ENCODE data around the gene MEN1. TPM values are rescaled to one million over a fixed set of nuclear protein-coding genes. Genes with fewer than 3 reads are reported as not detected.

Gene MEN1
- total RNA-seq, 1 experiment from 2014 or later: 32.7 TPM

- no peaks in the 10 kb centered on the region for H3K27me3 ChIP-seq (replicated peaks; ENCODE audit: control insufficient read depth, insufficient read depth, low read length)
- DNase-seq: no peak
- POLR2A ChIA-PET: interaction anchor here (0.5 kb wide), 1 partner anchor 62 kb away, joined by 3 read pairs; no protein-coding TSS in a partner anchor
- BruUV-seq (replicated peaks): no TSS peak
- intact Hi-C loops (cut with micrococcal nuclease; ENCODE audit: unreplicated experiment): no loop called here
- H3K9me3 ChIP-seq: no peaks in the 10 kb centered on the region
- H3K27ac Mint-ChIP-seq (ENCODE audit: unreplicated experiment): no peak overlapping the region
- H3K36me3 Mint-ChIP-seq (ENCODE audit: insufficient read depth, unreplicated experiment): peaks cover 14% of the 10 kb centered on the region
- no peaks in the 10 kb centered on the region for H3K4me1 ChIP-seq
- H3K4me3 ChIP-seq (ENCODE audit: low read depth, low read length): no peak overlapping the region
- no peak overlapping the region for H3K4me3 Mint-ChIP-seq (ENCODE audit: unreplicated experiment)
- no peaks in the 10 kb centered on the region for H3K9me3 Mint-ChIP-seq (ENCODE audit: unreplicated experiment)
- peaks cover 11% of the 10 kb centered on the region for H3K36me3 ChIP-seq (ENCODE audit: control insufficient read depth, insufficient read depth, low read length)
- CTCF ChIA-PET: interaction anchor here (0.6 kb wide), 2 partner anchors 23 to 58 kb away, joined by 3 to 4 read pairs; no protein-coding TSS in a partner anchor
- H3K4me1 Mint-ChIP-seq (ENCODE audit: low read depth, unreplicated experiment): no peaks in the 10 kb centered on the region
- TF ChIP-seq, protein P1, sequence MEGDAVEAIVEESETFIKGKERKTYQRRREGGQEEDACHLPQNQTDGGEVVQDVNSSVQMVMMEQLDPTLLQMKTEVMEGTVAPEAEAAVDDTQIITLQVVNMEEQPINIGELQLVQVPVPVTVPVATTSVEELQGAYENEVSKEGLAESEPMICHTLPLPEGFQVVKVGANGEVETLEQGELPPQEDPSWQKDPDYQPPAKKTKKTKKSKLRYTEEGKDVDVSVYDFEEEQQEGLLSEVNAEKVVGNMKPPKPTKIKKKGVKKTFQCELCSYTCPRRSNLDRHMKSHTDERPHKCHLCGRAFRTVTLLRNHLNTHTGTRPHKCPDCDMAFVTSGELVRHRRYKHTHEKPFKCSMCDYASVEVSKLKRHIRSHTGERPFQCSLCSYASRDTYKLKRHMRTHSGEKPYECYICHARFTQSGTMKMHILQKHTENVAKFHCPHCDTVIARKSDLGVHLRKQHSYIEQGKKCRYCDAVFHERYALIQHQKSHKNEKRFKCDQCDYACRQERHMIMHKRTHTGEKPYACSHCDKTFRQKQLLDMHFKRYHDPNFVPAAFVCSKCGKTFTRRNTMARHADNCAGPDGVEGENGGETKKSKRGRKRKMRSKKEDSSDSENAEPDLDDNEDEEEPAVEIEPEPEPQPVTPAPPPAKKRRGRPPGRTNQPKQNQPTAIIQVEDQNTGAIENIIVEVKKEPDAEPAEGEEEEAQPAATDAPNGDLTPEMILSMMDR (IDR thresholded peaks at IDR 0.05; ENCODE audit: insufficient read depth in 1 of 2, low read depth in 1 of 2, low read length in 1 of 2, severe bottlenecking in 1 of 2, unreplicated experiment in 1 of 2): no peak
- no peaks in the 10 kb centered on the region for H3K27me3 Mint-ChIP-seq (ENCODE audit: insufficient read depth, unreplicated experiment)
Measured at GRCh38 chr11:64835616-64836447, 25.5 kb upstream of the MEN1 start.

DNA sequence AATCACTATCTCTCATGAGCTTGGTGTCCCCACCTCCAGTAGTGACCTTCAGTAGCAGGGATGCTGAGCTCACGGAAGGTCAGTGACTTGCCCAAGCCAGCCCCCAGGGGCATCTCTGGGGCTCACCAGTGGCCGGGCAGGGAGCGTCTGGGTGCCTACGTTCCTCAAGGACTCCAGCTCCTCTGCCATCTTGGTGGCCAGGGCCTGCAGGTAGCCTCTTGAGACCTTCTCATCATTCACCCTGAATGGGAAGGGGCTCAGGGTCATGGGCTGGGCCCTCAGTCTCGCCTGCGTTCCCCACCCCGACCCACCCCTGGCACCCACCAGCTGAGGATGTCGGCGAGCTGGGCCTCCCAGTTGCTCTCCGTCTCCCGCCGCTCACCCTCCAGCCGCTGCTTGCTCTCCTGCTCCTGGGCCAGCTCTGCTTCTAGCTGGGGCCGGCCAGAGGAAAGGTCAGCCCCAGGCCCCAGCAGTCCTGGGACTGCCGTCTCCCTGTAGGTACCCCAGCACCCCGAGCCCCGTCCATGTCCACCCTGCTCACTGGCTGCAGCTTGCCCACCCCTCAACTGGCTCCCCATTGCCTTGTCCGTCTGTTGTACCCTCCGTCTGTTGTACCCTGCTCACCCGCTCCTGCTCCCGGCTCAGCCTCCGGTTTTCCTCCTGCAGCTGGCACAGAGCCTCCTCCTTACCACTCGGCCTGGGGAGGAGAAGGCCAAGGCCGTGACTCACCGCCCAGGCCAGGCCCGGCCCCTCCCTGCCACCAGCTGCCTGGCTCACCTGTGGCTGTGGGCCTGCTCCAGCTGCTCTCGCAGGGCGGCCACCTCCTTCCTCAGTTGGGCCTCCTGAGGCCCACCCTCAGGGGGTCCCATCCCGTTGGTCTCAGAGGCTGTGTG, 24.6 kb upstream of the MEN1 start:
- Histone ChIP-seq H3K4me3 (ENCODE audit: low read depth, low read length) (no peak overlapping the region), H3K36me3 (ENCODE audit: control insufficient read depth, insufficient read depth, low read length) (peaks cover 14% of the 10 kb centered on the region), H3K27me3 (replicated peaks; ENCODE audit: control insufficient read depth, insufficient read depth, low read length) (no peaks in the 10 kb centered on the region), H3K4me1 (no peaks in the 10 kb centered on the region), H3K9me3 (no peaks in the 10 kb centered on the region)
- POLR2A ChIA-PET: no interaction called here
- Mint-ChIP-seq H3K4me1 (ENCODE audit: low read depth, unreplicated experiment) (no peaks in the 10 kb centered on the region), H3K9me3 (ENCODE audit: unreplicated experiment) (no peaks in the 10 kb centered on the region), H3K27me3 (ENCODE audit: insufficient read depth, unreplicated experiment) (no peaks in the 10 kb centered on the region), H3K36me3 (ENCODE audit: insufficient read depth, unreplicated experiment) (peaks cover 19% of the 10 kb centered on the region), H3K27ac (ENCODE audit: unreplicated experiment) (no peak overlapping the region), H3K4me3 (ENCODE audit: unreplicated experiment) (no peak overlapping the region)
- intact Hi-C loops (cut with micrococcal nuclease; ENCODE audit: unreplicated experiment): no loop called here
- CTCF ChIA-PET: interaction anchor here (0.6 to 1.4 kb wide), 3 partner anchors 25 to 59 kb away, joined by 3 to 5 read pairs (median 4); partner anchors contain the start of gene SF1
- TF ChIP-seq, protein P1 (IDR thresholded peaks at IDR 0.05; ENCODE audit: insufficient read depth in 1 of 2, low read depth in 1 of 2, low read length in 1 of 2, severe bottlenecking in 1 of 2, unreplicated experiment in 1 of 2): no peak
- DNase-seq: no peak
- no TSS peak for BruUV-seq (replicated peaks)

- TF ChIP-seq, protein P1 (IDR thresholded peaks at IDR 0.05; ENCODE audit: insufficient read depth in 1 of 2, low read depth in 1 of 2, low read length in 1 of 2, severe bottlenecking in 1 of 2, unreplicated experiment in 1 of 2): no peak
- intact Hi-C loops (cut with micrococcal nuclease; ENCODE audit: unreplicated experiment): no loop called here
- Mint-ChIP-seq H3K27ac (ENCODE audit: unreplicated experiment) (no peak overlapping the region), H3K27me3 (ENCODE audit: insufficient read depth, unreplicated experiment) (no peaks in the 10 kb centered on the region), H3K9me3 (ENCODE audit: unreplicated experiment) (no peaks in the 10 kb centered on the region), H3K4me3 (ENCODE audit: unreplicated experiment) (no peak overlapping the region), H3K36me3 (ENCODE audit: insufficient read depth, unreplicated experiment) (peaks cover 26% of the 10 kb centered on the region), H3K4me1 (ENCODE audit: low read depth, unreplicated experiment) (no peaks in the 10 kb centered on the region)
- peaks cover 10% of the 10 kb centered on the region for H3K36me3 ChIP-seq (ENCODE audit: control insufficient read depth, insufficient read depth, low read length)
- H3K4me1 ChIP-seq: no peaks in the 10 kb centered on the region
- no peaks in the 10 kb centered on the region for H3K9me3 ChIP-seq
- DNase-seq: no peak
- no peak overlapping the region for H3K4me3 ChIP-seq (ENCODE audit: low read depth, low read length)
- no peaks in the 10 kb centered on the region for H3K27me3 ChIP-seq (replicated peaks; ENCODE audit: control insufficient read depth, insufficient read depth, low read length)
- no TSS peak for BruUV-seq (replicated peaks)
- ChIA-PET CTCF (interaction anchor here (1.0 to 1.4 kb wide), 2 partner anchors 24 to 55 kb away, joined by 4 to 5 read pairs; partner anchors contain the start of gene SF1), POLR2A (no interaction called here)
Measured at GRCh38 chr11:64834031-64834722, 23.8 kb upstream of the MEN1 start.

Measured in Caco-2 (cell line).